HG03159 (cell line): Measurements from ENCODE around the gene LONP2.
"Not testable (repeated sequence)": the region's sequence is repeated elsewhere in the genome, so short reads cannot be mapped to it uniquely, and the experiment has no call there.

Source experiments
- ATAC-seq: cut with Tn5 transposase; IDR thresholded peaks from one replicate; pipeline ENCODE4 v1.9.1; 2021; ENCODE audit warnings: mild to moderate bottlenecking, moderate library complexity; ENCODE audit not compliant: unreplicated experiment

LONP2 gene

DNA sequence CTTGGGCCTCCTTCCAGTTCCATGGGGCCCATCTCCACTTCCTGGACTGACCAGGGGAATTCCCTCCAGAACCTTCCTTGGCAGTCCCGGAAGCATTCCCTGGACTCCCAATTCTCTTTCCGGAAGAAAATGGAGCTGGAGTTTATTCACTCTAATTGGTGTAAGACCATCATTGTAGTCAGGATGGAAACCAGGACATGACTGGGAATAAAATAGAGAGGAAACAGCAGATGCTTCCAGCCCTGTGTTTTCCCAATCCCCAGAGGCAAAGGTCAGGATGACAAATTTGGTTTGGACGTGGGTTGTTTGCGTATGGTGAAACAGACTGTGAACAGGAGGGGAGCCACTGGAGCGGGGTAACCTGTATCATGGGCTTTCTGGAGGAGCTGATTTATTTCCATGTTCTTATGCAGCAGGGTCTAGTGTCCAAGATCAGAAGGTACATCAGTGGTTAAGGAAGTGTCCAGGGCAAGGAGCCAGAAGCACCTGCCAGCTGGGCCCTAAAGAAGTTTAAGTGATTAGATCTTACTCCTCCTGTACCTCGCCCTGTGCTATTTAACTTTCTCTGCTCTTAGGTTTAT is 8.5 kb upstream of the LONP2 start:
- ATAC-seq, result no peak

DNA sequence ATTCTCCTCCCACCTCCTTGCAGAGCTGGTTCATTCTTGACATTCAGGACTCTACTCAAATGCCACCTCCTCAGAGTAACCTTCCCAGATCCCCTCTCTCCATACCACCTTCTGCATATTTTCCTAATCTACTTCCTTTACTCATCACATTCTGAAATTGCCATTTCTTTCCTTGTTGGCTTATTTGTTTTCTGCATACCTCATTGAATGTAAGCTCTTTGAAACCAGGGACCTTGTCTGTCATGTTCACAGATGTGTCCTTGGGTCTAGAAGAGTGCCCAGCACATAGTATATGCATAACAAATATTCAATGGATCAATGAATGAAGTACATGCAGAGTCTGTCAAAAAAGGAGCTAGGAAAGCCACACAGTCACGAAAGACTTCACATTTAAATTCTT is 7.8 kb upstream of the LONP2 start:
- ATAC-seq, result no peak

DNA sequence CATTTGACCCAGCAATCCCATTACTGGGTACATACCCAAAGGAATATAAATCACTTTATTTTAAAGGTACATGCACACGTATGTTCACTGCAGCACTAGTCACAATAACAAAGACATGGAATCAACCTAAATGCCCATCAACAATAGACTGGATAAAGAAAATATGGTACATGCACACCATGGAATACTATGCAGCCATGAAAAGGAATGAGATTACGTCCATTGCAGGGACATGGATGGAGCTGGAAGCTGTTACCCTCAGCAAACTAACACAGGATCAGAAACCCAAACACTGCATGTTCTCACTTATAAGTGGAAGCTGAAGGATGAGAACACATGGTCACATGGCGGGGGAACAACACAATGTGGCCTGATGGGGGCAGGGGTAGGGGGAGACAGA is 4.0 kb upstream of the LONP2 start:
- ATAC-seq, result not testable (repeated sequence)

DNA sequence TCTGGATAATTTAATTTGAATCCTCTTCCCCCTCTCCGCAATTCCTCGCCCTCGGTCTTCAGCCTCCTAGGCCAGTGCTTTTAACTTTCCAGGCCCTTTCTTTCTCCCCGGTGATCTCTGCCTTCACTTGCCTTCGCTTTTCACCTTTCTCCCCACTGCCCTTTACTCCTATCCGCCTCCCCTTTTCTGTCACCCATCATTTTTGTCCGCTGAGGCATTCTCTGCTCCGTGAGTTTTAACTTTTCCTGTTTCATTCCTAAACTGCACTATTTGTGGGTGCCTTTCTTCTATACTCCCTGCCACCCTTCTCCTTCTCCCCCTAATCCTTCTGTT is 729 bp downstream of the LONP2 start:
- no peak for ATAC-seq

DNA sequence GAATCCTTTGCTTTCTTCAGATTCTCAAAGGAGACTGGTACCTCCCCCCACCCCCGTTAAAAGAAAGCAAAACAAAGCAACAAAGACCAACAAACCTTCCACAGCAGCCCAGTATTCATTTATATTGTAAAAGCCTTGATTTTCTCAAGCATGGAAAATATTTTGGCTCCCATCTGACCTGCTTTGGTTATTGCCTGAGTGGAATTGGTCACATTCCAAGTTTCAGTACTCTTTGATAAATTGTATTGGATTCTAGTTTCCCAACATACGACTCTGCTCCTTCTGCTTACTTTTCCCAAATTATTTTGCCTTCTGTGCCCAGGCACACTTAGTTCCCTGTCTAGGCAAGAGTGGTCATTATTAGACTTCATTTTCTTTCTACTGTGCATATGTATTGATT is 2.0 kb downstream of the LONP2 start:
- no peak for ATAC-seq

DNA sequence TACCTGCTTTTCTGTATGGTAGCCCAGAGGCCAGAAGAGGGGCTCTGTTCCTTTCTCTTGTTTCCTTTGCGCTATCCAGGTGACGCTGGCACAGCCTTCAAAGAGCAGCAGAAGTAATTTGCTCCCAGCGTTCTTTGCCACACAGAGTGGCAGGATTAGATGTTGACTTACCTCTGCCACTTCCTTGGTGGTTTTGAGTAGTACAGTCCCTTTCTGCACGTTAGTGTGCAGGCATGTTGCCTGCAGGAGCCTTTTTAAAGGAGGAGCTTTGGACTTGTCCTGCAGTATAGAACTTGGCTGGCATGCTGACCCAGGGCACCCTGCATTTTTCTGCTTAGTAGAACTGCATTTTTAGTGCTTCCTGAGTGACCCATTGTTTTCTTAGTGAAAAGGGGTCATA is 3.2 kb downstream of the LONP2 start, which contains the start of gene ABCC11:
TSS of gene ABCC11 (minus strand) at position 229 of the 400 bp plus-strand sequence. CDS start 15,618 bp downstream, outside the sequence.
- no peak for ATAC-seq

DNA sequence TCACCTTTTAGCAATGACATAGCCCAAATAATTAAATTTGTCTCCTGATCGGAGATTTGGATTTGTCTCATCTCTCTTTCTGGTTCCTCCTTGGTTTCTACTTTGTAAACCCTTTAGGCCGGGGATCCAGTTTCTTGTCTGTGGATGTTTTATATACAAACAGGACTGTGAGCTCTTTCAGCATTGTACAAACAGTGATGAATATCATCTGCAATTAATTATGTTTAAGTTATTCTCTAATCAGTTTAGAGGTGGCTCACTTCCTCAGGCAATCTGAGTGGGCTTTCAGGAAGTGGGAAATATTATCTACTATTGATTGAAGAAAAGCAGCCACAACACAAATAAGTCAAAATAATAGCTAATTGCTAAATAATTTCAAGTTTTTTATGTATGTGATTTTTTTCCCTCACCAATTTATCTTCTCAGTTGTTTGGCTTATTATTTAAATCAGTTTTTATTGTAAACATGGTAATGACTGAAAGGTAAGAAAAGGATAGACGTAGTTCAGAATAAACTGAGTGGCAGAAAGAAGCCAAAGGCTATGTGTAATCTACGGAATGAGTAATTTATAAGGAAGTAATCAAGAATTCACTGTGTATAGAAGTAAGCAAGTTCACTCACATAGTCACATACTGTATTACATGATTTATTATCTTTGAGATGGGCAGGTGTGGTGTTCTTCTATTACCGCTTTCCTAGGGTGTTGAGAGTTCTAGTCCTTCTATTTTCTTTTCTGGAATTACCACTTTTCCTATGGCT is 6.6 kb downstream of the LONP2 start:
- no peak for ATAC-seq

DNA sequence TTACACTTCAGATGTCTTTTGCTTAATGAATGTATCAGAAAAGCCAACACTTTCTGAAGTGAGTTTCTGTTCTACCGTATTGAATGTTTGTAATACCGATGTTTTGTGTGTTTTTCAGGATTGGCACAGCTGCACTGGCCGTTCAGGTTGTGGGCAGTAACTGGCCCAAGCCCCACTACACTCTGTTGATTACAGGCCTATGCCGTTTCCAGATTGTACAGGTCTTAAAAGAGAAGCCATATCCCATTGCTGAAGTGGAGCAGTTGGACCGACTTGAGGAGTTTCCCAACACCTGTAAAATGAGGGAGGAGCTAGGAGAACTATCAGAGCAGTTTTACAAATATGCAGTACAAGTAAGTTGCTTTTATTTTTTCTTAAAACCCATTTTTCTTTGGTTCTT is 7.9 kb downstream of the LONP2 start:
- ATAC-seq, result no peak

DNA sequence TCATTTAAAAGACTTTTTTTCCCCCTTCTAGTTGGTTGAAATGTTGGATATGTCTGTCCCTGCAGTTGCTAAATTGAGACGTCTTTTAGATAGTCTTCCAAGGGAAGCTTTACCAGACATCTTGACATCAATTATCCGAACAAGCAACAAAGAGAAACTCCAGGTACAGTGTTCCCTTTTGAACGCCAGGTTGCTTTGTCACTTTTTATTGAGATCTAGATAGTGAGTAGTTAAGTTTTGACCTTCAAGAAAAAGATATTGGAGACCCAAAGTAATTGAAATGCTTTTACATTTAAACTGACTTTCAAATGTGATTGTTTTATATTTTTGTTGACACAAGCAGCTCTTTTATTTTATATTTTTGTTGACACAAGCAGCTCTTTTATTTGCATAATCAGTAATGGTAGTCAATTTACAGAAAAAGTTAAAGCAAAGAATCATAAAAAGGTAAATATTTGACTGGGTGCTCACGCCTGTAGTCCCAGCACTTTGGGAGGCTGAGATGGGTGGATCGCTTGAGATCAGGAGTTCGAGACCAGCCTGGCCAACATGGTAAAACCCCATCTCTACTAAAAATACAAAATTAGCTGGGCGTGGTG is 12.6 kb downstream of the LONP2 start:
- ATAC-seq, result no peak

DNA sequence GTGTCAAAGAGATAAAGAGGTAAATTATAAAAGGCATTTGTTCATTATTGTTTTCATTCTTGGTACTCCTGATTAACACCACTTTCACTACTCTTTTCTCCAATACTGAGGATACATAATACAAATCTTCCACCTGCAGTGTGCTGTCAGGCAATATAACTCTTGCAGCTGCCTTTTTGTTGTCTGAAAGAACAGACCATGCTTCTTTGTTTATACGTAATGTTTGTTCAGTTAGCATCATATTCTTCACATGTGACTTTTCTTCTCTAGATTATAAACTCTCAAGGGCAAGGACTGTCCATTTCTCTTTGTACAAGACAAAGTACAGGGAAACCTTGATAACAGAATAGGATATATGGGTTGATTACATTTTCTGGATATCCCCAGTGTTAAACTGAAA is 17.5 kb downstream of the LONP2 start:
- ATAC-seq, result no peak

DNA sequence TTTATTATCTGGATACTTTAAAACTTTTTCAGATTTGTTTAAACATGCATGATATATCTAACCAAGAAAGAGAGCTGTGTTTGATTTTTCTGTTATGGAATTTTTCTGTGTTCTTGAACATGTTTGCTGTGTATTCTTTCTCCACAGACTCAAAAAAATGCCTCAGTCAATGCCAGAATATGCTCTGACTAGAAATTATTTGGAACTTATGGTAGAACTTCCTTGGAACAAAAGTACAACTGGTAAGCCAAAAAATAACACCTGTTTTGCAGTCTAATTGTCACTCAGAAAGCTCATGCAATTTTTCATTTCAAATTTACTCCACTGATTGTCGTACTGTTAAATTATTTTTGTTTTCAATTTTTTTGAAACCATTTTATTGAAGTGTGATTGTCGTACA is 18.5 kb downstream of the LONP2 start:
- ATAC-seq, result no peak

DNA sequence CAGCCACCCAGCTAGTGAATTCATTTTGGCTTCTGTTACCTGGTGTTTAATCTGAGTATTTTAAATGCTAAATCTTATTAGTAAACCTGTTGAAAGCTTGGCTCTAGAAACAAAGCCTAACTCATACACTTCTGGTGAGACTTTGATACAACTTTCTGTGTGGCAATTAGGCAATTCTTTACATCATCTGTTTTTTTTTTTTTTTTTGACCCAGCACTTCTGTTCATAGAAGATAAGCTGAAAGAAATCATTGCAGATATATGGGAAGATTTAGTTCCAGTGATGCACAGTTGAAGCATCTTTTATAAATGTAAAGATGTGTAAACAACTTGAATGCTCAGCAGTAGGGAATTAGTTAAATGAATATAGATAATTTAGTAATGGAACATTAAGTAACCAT is 24.9 kb downstream of the LONP2 start:
- no peak for ATAC-seq

DNA sequence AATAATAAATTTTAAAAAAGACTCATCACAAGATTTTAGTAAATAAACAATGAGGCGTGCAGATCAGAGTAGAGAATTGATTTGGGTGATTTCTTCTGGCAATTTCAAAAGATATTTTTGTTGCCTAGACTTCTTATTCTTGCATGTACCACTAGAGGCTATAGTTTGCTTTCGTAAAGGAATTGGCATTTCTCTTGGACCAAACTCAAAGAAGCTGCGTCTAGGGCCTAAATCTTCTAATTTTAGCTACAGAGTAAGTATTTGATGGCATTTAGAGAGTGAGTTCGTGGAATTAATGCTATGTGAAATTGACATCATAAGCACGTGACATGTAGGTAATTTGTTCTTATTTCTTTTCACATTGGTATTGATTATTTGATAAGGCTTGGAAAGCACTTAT is 27.6 kb downstream of the LONP2 start:
- ATAC-seq, result no peak

DNA sequence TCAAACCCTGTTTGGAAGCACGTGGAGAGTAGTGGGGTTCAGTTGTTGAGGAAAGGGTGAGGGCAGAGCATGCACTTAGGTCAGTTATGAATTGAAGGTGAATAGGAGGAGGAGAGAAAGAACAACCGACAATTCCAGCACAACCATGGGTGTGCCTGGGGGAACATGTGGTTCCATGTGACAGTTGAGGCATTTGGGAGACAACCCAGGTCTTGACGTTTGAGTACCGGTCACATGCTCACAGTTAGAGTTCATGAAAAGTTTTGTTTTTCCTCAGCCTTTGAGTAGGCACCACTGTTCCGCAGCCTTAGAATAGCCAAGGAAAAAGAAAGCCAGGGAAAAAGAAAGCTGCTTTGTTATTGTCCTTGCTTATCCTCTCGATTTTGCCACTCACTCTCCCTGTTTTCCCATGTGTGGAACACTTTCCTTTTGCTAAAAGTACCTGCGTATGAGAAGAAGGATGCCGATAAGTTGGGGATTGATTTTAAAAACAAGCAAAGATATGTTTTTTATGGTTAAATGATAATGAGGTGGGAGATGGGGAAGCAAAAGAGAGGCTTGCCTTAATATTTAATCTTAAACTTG is 28.8 kb downstream of the LONP2 start:
- no peak for ATAC-seq

DNA sequence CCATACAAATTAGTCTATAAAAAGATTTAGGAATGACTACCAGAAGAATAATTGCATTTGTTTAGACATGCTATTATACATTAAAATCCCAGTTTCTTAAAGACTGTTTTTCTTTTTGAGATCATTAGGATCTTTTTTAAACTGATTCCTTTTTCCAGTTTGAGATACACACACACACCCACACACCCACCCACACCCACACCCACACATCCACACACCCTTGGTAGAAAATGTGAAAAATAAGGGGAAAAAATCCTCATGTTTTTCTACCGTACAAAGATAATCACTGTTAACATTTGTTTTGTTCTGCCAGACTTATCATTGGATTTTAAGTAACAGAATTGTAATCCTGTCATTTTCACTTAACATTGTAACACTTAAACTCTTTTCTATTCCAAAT is 30.4 kb downstream of the LONP2 start:
- no peak for ATAC-seq

DNA sequence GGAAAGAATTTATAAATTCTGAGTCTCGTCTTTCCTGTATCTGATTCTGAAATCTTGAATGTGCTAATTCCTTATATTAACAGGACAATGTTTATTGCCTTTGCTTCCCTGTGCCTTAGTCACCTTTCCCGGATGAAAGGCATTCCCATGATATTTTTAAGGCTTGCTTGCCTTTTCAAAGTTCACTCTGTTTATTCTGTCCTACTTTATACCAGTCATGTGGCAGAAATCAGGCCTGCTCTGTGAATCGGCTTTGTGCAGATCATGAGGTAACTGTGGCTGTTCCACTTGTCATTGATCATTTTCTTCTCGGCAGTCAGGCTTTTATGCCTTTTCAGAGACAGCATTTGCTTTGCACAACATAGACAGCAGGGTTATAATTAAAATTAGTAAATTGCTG is 32.0 kb downstream of the LONP2 start:
- no peak for ATAC-seq

DNA sequence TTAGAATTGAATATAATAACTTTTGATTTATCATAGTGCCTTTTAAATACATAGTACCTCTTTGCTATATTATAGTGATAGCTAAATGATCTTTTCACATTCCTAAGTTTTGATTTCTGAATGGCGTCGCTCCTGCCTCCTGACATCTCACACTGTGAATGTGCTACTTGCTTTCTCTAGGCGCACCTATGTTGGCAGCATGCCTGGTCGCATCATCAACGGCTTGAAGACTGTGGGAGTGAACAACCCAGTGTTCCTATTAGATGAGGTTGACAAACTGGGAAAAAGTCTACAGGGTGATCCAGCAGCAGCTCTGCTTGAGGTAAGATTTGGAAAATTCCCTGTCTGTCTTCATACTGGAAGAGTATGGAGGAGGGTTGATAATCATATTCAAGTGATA is 33.1 kb downstream of the LONP2 start:
- no peak for ATAC-seq

DNA sequence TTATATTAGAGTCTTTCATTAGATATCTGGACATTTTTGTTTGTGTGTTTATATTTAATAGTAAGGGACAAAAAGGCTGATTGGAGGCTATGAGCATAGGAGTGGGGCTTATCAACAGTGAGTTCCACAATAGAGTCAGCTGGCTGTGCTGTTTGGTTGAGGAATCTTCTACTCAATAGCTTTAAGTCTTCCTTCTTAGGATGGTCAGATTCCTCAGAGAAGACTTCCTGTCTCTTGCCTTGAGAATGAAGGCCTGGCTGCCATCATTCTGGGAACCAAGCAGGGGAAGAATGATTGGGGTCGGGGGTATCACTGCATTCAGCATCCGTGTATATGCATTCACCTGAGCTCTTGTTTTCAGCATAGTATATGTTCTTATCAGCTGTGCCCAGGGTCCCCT is 35.1 kb downstream of the LONP2 start:
- ATAC-seq, result no peak

DNA sequence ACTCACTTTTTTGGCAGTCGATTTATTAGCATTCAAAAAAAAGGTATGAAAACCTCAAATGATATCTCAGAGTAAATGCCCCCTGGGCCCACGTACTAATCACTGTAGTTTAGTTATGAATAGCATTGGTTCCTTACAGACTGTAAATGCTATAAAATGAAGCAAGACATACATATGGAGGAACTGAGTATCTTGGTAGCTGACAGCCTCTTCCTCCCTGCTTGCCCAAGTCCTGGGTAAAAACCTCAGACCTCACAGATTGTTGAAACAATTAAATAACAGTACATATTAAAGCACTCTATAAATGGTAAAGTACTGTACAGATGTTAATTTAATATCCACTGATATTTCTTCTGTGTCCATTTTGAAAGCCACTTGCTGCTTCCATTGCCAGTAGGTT is 36.4 kb downstream of the LONP2 start:
- no peak for ATAC-seq

DNA sequence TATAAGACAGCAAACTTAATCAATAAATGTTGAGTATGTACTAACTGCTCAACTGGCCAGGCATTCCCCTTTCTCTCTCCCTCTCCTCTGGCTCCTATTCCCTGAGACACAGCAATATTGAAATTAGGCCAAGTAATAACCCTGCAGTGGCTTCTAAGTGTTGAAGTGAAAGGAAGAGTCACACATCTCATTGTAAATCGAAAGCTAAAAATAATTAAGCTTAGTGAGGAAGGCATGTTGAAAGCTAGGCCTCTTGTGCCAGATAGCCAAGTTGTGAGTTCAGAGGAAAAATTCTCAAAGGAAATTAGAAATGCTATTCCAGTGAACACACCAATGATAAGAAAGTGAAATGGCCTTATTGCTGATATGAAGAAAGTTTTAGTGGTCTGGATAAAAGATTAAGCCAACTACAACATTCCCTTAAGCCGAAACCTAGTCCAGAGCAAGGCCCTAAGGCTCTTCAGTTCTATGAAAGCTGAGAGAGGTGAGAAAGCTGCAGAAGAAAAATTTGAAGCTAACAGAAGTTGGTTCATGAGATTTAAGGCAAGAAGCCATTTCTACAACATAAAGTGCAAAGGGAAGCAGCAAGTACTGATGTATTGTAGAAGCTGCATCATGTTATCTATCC is 38.6 kb downstream of the LONP2 start:
- no peak for ATAC-seq

DNA sequence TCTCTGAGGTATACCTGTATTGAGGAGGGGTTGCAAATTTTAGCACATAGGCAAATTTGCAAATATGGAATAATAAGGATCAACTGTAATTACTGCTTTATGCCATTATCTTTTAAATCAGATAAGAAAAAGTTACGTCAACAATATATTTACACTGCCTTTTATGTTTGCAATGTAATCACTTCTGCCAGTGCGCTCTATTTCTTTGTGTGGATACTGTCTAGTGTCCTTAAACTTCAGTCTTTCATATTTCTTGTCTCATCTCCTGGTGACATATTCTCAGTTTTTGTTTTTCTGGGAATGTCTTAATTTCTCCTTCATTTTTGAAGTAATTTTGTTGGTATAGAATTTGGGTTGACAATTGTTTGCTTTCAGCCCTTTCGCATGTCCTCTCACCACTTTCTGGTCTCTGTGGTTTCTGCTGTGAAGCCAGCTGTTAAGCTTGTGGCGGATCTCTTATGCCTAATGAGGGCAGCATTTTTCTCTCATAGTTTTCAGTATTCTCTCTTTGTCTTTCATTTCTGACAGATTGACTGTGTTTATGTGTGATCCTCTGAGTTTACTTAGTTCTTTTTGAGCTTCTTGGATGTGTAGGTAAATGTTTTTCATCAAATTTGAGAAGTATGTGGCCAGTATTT is 40.8 kb downstream of the LONP2 start:
- ATAC-seq, result no peak
